ENCODE data around the gene TMC6. TPM values are rescaled to one million over a fixed set of nuclear protein-coding genes. Genes with fewer than 3 reads are reported as not detected.

Gene TMC6
- total and polyA plus RNA-seq, 8 donors: 15.6 to 61.2 (median 25.5) TPM

DNA sequence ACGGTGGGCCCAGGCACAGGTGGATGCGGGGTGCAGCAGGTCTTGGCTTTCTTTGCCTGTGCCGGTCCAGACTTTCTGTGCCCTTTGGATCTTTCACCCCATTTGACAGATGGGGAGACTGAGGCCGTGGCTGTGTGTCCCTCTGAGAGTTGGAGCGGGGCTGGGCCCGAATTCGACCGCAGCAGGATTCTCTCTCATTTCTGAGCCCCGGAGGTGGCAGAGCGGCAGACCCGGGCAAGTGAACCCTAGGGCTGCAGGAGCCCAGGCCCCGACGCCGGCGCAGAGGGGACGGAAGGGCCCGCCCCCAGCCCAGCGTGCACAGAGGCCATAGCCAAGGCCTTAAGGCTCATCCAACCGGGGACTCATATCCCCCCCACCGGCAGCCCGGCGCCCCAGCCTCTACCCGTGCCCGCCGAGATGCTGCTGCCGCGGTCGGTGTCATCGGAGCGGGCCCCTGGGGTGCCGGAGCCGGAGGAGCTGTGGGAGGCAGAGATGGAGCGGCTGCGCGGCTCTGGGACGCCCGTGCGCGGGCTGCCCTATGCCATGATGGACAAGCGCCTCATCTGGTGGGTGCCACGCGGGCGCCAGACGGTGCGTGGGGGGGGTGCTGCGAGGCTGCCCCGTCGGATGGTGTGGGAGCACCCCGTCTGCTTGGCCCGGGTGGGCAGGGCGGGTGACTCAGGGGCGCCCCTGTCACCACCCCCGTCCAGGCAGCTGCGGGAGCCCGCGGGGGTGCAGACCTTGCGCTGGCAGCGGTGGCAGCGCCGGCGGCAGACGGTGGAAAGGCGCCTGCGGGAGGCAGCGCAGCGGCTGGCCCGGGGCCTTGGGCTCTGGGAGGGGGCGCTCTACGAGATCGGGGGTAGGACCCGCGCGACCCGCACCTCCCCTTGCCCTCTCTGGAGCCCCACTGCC, 2.9 kb upstream of the TMC6 start:
- no peak for FAIRE-seq
- Histone ChIP-seq H3K9me3 (no peaks in the 10 kb centered on the region), H3K4me3 (peak overlapping the region in 1 of 4 donors; percentile 36), H3K27ac (no peak overlapping the region), H3K36me3 (no peaks in the 10 kb centered on the region), H3K4me1 (peaks cover 0 to 8% (median 8%) of the 10 kb centered on the region in 3 donors), H3K27me3 (no peaks in the 10 kb centered on the region)
- intact Hi-C loops (cut with DNase I): no loop called here
- peak in 3 of 6 donors; percentile 42 to 81 (median 63) for DNase-seq
- no peak for ATAC-seq
- 30 to 37% methylated on average over 60 to 74 of the region's 74 CpGs for WGBS, 2 donors
- TF ChIP-seq CTCF (IDR thresholded peaks at IDR 0.05): no peak

DNA sequence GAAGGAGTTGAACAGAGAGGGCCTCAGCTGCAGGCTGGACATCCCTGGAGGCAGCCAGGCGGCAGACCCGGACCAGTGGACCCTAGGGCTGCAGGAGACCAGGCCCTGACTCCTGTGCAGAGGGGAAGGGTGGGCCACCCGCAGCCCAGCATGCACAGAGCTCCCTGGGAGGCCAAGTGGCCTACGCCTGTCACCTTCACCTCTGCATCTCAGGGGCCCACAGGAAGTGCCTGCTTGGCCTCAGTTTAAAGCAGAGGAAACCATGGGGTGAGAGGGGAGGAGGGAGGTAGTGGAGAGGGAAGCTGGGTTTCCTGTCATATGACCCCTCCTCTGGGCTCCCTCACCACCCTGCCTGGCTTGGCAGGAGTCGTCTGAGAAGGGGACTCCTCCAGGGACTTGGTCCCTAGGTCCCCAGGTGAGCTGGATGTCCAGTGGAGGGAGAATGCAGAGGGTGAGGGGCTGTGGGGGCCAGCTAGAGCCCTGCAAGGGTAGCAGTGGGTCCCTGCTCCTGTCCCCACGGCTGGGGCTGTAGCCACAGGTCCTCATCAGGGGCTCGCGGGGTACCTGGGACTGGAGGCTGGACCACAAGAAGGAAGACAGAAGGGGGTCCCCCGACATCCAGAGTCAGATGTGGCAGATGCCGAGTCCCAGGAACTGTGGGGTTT, 2.0 kb upstream of the TMC6 start, which contains the start of gene TMC8:
Gene TMC8, plus strand, starts transcription at position 335 of the 665 bp plus-strand sequence. CDS start 818 bp downstream, outside the sequence.
- Histone ChIP-seq H3K4me3 (peak within 1 kb of the TSS in 1 of 4 donors; percentile 36), H3K27ac (peak within 1 kb of the TSS in 2 of 4 donors; percentile 77), H3K4me1 (peaks cover 0 to 8% (median 8%) of the 10 kb centered on the region in 3 donors), H3K36me3 (no peaks in the 10 kb centered on the region), H3K27me3 (no peaks in the 10 kb centered on the region), H3K9me3 (no peaks in the 10 kb centered on the region)
- FAIRE-seq (no peak), DNase-seq (peak in 2 of 6 donors; percentile 58 to 72), ATAC-seq (peak in 1 of 4 donors; percentile 3)
- intact Hi-C loops (cut with DNase I): no loop called here
- TF ChIP-seq CTCF (IDR thresholded peaks at IDR 0.05): no peak
- 80 to 84% methylated on average over 10 of the region's 10 CpGs for WGBS, 2 donors

DNA sequence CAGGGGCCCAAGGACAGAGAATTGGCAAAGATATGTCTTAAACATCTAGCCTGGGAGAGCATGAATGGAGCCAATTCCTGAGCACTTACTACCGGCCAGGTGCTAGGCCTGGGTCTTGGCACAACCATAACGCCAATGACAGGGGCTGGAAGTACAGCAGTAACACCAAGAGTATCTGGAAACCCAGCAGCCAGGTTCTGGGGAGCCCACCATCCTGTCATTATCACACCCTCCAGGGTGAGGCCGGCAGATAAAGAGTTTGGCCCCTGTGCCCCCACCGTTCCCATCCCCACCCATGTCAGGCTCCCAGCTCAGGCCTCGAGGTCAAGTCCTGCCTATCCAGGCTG, 1.5 kb upstream of the TMC6 start:
- Histone ChIP-seq H3K27ac (peak overlapping the region in 2 of 4 donors; percentile 77), H3K4me1 (peaks cover 0 to 8% (median 8%) of the 10 kb centered on the region in 3 donors), H3K4me3 (no peak overlapping the region), H3K27me3 (no peaks in the 10 kb centered on the region), H3K9me3 (no peaks in the 10 kb centered on the region), H3K36me3 (no peaks in the 10 kb centered on the region)
- DNase-seq (no peak), FAIRE-seq (no peak), ATAC-seq (no peak)
- no peak for TF ChIP-seq CTCF (IDR thresholded peaks at IDR 0.05)
- intact Hi-C loops (cut with DNase I): no loop called here
- WGBS, 2 donors: 36 to 40% methylated on average over 5 of the region's 5 CpGs

DNA sequence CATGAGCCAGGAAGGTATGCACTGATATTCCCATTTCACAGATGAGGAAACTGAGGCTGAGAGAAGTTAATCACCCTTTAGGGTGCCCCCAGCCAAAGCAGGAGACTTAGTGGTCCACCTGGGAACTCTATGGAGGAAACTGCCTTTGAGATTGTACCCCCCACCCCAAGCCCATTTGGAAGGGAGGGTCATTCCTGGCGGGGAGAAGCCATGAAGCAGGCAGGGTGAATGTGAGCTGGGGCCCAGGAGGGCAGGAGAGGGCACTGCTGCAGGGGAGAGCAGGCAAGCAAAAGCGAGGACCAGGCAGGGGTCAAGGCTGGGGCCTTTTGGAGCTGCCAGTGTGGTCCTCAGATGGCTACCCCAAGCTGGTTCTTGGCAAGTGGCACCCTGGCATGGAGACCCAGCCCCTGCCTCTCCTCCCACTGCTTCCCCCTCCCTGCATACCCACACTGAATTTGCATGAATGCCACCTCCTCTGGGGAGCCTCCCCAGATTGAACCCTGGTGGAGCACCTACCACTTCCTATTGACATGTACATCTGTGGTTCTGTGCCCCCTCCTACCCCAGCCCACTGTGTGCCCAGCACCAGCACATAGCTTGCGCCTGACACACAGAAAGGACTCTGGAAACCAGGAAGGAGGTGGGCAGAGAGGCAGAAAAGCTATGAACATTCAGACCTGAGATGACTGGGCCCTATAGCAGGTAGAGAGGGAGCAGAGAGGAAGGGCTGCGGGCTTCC, 965 bp upstream of the TMC6 start:
- Histone ChIP-seq H3K27me3 (no peaks in the 10 kb centered on the region), H3K36me3 (no peaks in the 10 kb centered on the region), H3K27ac (peak overlapping the region in 2 of 4 donors; percentile 77), H3K4me1 (peaks cover 0 to 8% (median 8%) of the 10 kb centered on the region in 3 donors), H3K9me3 (no peaks in the 10 kb centered on the region), H3K4me3 (no peak overlapping the region)
- FAIRE-seq (no peak), DNase-seq (peak in 2 of 6 donors; percentile 54 to 62), ATAC-seq (no peak)
- TF ChIP-seq CTCF (IDR thresholded peaks at IDR 0.05): no peak
- intact Hi-C loops (cut with DNase I): no loop called here
- whole genome bisulfite sequencing, 2 donors: 62 to 66% methylated on average over 4 of the region's 4 CpGs
